LNCaP clone FGC (cell line): Measurements from ENCODE around the gene BABAM1.

Source experiments
- DNase-seq: peaks from one replicate; pipeline ENCODE4 v3.0.0-alpha.2; 2011; ENCODE audit warnings: low read depth
- H3K4me3 ChIP-seq: 2 replicates; pipeline ENCODE4 v1.5.1; 2011; ENCODE audit warnings: mild to moderate bottlenecking, low read depth, low read length, control low read depth
- CTCF ChIP-seq: IDR thresholded peaks from 2 replicates; pipeline ENCODE4 v1.5.1; 2012; ENCODE audit warnings: mild to moderate bottlenecking; ENCODE audit not compliant: control insufficient read depth, insufficient read depth; ENCODE audit errors: extremely low read depth

Gene BABAM1

DNA sequence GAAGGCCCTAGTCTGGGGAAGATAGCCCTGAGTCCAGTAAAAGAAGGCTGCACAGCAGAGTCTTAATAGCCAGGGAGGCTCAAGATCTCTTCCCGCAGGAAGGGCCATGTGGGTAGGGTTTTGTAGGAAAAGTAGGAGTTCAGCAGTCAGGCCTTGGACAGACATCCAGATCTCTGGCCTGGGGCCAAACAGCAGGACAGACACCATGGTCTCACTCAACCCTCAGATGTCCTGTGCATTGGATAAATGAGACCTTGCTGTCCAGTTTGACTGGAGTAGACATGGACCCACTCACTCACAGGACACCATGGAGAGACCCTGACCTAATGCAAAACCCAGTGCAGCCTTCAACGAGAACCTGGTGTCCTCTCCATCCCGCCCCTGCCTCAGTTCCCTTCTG lies 37.4 kb upstream of the BABAM1 start:
- H3K4me3 ChIP-seq: no peak overlapping the region
- DNase-seq: no peak
- TF ChIP-seq CTCF: no peak

GRCh38 chr19:17232258-17232657 lies 35.0 kb upstream of the BABAM1 start:
- no peak overlapping the region for H3K4me3 ChIP-seq
- no peak for DNase-seq
- TF ChIP-seq CTCF: no peak

- no peak for TF ChIP-seq CTCF
- no peak for DNase-seq
- peak overlapping the region; percentile 58 for H3K4me3 ChIP-seq
These were observed 32.3 kb upstream of the BABAM1 start for GRCh38 chr19:17234911-17235299.

DNA sequence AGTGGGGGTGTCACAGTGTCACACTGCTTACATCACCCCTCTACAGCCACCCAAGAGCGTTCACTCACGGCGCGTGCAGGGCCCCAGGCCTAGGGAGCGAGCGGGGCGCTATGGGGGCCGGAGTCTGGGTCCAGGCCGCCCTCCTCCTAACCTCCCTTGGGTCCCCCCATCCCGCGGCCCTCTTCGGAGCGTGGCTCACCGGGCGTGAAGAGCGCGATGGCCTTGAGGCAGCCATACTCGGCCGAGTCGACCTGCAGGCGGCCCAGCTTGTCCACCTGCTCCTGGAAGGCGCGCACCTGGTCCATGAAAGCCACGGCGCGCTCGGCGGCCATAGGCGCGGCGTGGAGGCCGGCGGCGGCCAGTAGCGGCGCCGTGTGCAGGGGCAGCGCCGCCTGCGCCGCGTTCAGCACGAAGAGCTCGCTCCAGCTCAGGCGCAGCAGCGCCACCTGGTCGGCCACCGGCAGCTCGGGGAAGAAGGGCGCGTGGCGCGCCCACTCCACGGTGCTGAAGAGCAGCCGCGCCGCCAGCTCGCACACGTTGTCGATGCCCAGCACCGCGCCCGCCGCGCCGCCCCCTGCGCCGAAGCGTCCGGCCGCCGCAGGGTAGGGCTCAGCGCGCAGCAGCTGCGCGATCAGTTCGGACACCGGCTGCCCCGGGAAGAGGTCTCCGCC lies 31.8 kb upstream of the BABAM1 start:
- peak overlapping the region; percentile 58 for H3K4me3 ChIP-seq
- peak; percentile 55 for TF ChIP-seq CTCF
- no peak for DNase-seq

- no peak for DNase-seq
- H3K4me3 ChIP-seq: peak overlapping the region; percentile 58
- TF ChIP-seq CTCF: no peak
These were observed 31.1 kb upstream of the BABAM1 start for GRCh38 chr19:17235971-17236777.

- no peak overlapping the region for H3K4me3 ChIP-seq
- TF ChIP-seq CTCF: no peak
- no peak for DNase-seq
These were observed 30.3 kb upstream of the BABAM1 start for GRCh38 chr19:17236811-17237543.
